GM12892 (cell line): ENCODE measurements around the gene CDH2.

ENCODE experiments used
- DNase-seq: peaks from one replicate; pipeline ENCODE4 v3.0.0; 2011; ENCODE audit not compliant: insufficient read length
- FAIRE-seq: peaks from 2 replicates; lab custom pipeline; 2011; peaks lifted over from hg19 to GRCh38; lab: Jason Lieb, UNC
- POLR2A ChIP-seq: IDR thresholded peaks from 2 replicates; pipeline ENCODE4 v1.6.1; 2011; ENCODE audit warnings: low read depth, low read length, control low read depth
- POLR2AphosphoS5 ChIP-seq: IDR thresholded peaks from 2 replicates; pipeline ENCODE4 v1.6.1; 2011; ENCODE audit warnings: low read depth, low read length, control low read depth
- TAF1 ChIP-seq: IDR thresholded peaks from 2 replicates; pipeline ENCODE4 v1.6.1; 2011; ENCODE audit warnings: low read depth, mild to moderate bottlenecking, control low read depth, low read length, borderline replicate concordance

CDH2 gene

GRCh38 chr18:28181616-28182015, 4.7 kb upstream of the CDH2 start:
- no peak for FAIRE-seq

GRCh38 chr18:28178720-28179119, 1.8 kb upstream of the CDH2 start:
- DNase-seq (no peak), FAIRE-seq (no peak)
- no peak for TF ChIP-seq POLR2AphosphoS5
- no peak for TF ChIP-seq TAF1
- TF ChIP-seq POLR2A, result no peak

More at GRCh38 chr18:28181616-28182015, 4.7 kb upstream of the CDH2 start:
- no peak for DNase-seq
- TF ChIP-seq TAF1 (no peak), POLR2AphosphoS5 (no peak), POLR2A (no peak)

GRCh38 chr18:28177828-28178635, 1.1 kb upstream of the CDH2 start:
- DNase-seq (peak; percentile 11), FAIRE-seq (no peak)
- TF ChIP-seq TAF1, result no peak
- TF ChIP-seq POLR2A, result no peak
- no peak for TF ChIP-seq POLR2AphosphoS5

GRCh38 chr18:28176698-28176947, 307 bp downstream of the CDH2 start:
- TF ChIP-seq POLR2AphosphoS5 (no peak), POLR2A (no peak), TAF1 (no peak)
- DNase-seq (no peak), FAIRE-seq (no peak)

GRCh38 chr18:28175930-28176697, 816 bp downstream of the CDH2 start:
- DNase-seq (peak; percentile 1), FAIRE-seq (no peak)
- TF ChIP-seq POLR2AphosphoS5 (no peak), POLR2A (no peak), TAF1 (no peak)

GRCh38 chr18:28175150-28175929, 1.6 kb downstream of the CDH2 start:
- peak; percentile 2 for DNase-seq
- FAIRE-seq, result no peak
- TF ChIP-seq TAF1, result no peak
- TF ChIP-seq POLR2AphosphoS5, result no peak
- TF ChIP-seq POLR2A, result no peak

GRCh38 chr18:28174181-28174905, 2.6 kb downstream of the CDH2 start:
- DNase-seq (no peak), FAIRE-seq (no peak)
- no peak for TF ChIP-seq TAF1
- TF ChIP-seq POLR2A, result no peak
- TF ChIP-seq POLR2AphosphoS5, result no peak

GRCh38 chr18:28171837-28172236, 5.1 kb downstream of the CDH2 start:
- FAIRE-seq (no peak), DNase-seq (no peak)
- TF ChIP-seq POLR2A (no peak), TAF1 (no peak), POLR2AphosphoS5 (no peak)

- DNase-seq (no peak), FAIRE-seq (no peak)
- no peak for TF ChIP-seq POLR2AphosphoS5
- no peak for TF ChIP-seq POLR2A
- no peak for TF ChIP-seq TAF1
Observed at GRCh38 chr18:28168725-28169124, 8.2 kb downstream of the CDH2 start.

GRCh38 chr18:28167835-28168349, 9.0 kb downstream of the CDH2 start:
- TF ChIP-seq TAF1 (no peak), POLR2AphosphoS5 (no peak), POLR2A (no peak)
- no peak for DNase-seq
- no peak for FAIRE-seq
